ENCODE results near the gene HOXD8. TPM values are rescaled to one million over a fixed set of nuclear protein-coding genes. Genes with fewer than 3 reads are reported as not detected.

Gene HOXD8
- total and polyA plus RNA-seq, 2 donors (not counting 1 experiment from before 2014, with no cell fraction given), result not detected

- no peak overlapping the region for H3K4me2 ChIP-seq (ENCODE audit: extremely low read depth, insufficient read depth, low read length)
- H3K9me3 ChIP-seq (ENCODE audit: control insufficient read depth, insufficient read depth, low read depth, low read length), result no peaks in the 10 kb centered on the region
- peaks cover 86% of the 10 kb centered on the region for H3K27me3 ChIP-seq (ENCODE audit: control insufficient read depth, insufficient read depth, low read length)
- H3K79me2 ChIP-seq (ENCODE audit: control insufficient read depth, insufficient read depth, low read length), result no peaks in the 10 kb centered on the region
- H2AFZ ChIP-seq (ENCODE audit: low read length), result no peak overlapping the region
- no peak overlapping the region for H3K27ac ChIP-seq (ENCODE audit: insufficient read depth, low read length)
- TF ChIP-seq EZH2 (IDR thresholded peaks at IDR 0.05; ENCODE audit: low read length, missing control alignments), result no peak
- TF ChIP-seq, protein P1, sequence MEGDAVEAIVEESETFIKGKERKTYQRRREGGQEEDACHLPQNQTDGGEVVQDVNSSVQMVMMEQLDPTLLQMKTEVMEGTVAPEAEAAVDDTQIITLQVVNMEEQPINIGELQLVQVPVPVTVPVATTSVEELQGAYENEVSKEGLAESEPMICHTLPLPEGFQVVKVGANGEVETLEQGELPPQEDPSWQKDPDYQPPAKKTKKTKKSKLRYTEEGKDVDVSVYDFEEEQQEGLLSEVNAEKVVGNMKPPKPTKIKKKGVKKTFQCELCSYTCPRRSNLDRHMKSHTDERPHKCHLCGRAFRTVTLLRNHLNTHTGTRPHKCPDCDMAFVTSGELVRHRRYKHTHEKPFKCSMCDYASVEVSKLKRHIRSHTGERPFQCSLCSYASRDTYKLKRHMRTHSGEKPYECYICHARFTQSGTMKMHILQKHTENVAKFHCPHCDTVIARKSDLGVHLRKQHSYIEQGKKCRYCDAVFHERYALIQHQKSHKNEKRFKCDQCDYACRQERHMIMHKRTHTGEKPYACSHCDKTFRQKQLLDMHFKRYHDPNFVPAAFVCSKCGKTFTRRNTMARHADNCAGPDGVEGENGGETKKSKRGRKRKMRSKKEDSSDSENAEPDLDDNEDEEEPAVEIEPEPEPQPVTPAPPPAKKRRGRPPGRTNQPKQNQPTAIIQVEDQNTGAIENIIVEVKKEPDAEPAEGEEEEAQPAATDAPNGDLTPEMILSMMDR (conservative IDR thresholded peaks at IDR 0.05 in 1 of 2, IDR thresholded peaks at IDR 0.05 in 1 of 2; ENCODE audit: low read depth in 1 of 2, low read length in 2 of 2), result no peak
- H3K4me1 ChIP-seq (ENCODE audit: control insufficient read depth, extremely low read depth, insufficient read depth, low read length), result no peaks in the 10 kb centered on the region
- H3K4me3 ChIP-seq (replicated peaks in 1 of 4; ENCODE audit: control extremely low read depth in 1 of 4, insufficient read depth in 1 of 4, low read depth in 3 of 4, low read length in 4 of 4), result no peak overlapping the region
- no peaks in the 10 kb centered on the region for H3K36me3 ChIP-seq (ENCODE audit: control insufficient read depth, insufficient read depth, low read length)
- H3K9ac ChIP-seq (ENCODE audit: insufficient read depth, low read length), result no peak overlapping the region
- no peaks in the 10 kb centered on the region for H4K20me1 ChIP-seq (ENCODE audit: control insufficient read depth, extremely low read depth, insufficient read depth, low read length)
- DNase-seq (ENCODE audit: low read depth in 2 of 2), result no peak
These were observed 44.8 kb upstream of the HOXD8 start for GRCh38 chr2:176084611-176085119.

- Histone ChIP-seq H3K79me2 (ENCODE audit: control insufficient read depth, insufficient read depth, low read length) (no peaks in the 10 kb centered on the region), H3K9ac (ENCODE audit: insufficient read depth, low read length) (no peak overlapping the region), H3K4me2 (ENCODE audit: extremely low read depth, insufficient read depth, low read length) (no peak overlapping the region), H4K20me1 (ENCODE audit: control insufficient read depth, extremely low read depth, insufficient read depth, low read length) (no peaks in the 10 kb centered on the region), H3K36me3 (ENCODE audit: control insufficient read depth, insufficient read depth, low read length) (no peaks in the 10 kb centered on the region), H2AFZ (ENCODE audit: low read length) (no peak overlapping the region), H3K4me1 (ENCODE audit: control insufficient read depth, extremely low read depth, insufficient read depth, low read length) (no peaks in the 10 kb centered on the region), H3K27ac (ENCODE audit: insufficient read depth, low read length) (no peak overlapping the region), H3K4me3 (replicated peaks in 1 of 4; ENCODE audit: control extremely low read depth in 1 of 4, insufficient read depth in 1 of 4, low read depth in 3 of 4, low read length in 4 of 4) (no peak overlapping the region), H3K9me3 (ENCODE audit: control insufficient read depth, insufficient read depth, low read depth, low read length) (no peaks in the 10 kb centered on the region), H3K27me3 (ENCODE audit: control insufficient read depth, insufficient read depth, low read length) (peaks cover 90% of the 10 kb centered on the region)
- DNase-seq (ENCODE audit: low read depth in 2 of 2), result no peak
- peak; percentile 85 for TF ChIP-seq EZH2 (IDR thresholded peaks at IDR 0.05; ENCODE audit: low read length, missing control alignments)
- TF ChIP-seq, protein P1 (conservative IDR thresholded peaks at IDR 0.05 in 1 of 2, IDR thresholded peaks at IDR 0.05 in 1 of 2; ENCODE audit: low read depth in 1 of 2, low read length in 2 of 2), result no peak
These were observed 44.3 kb upstream of the HOXD8 start for GRCh38 chr2:176085120-176085788.

GRCh38 chr2:176085861-176086771 is 43.4 kb upstream of the HOXD8 start:
- Histone ChIP-seq H2AFZ (ENCODE audit: low read length) (no peak overlapping the region), H3K9me3 (ENCODE audit: control insufficient read depth, insufficient read depth, low read depth, low read length) (no peaks in the 10 kb centered on the region), H3K27ac (ENCODE audit: insufficient read depth, low read length) (no peak overlapping the region), H3K4me2 (ENCODE audit: extremely low read depth, insufficient read depth, low read length) (no peak overlapping the region), H3K9ac (ENCODE audit: insufficient read depth, low read length) (no peak overlapping the region), H3K79me2 (ENCODE audit: control insufficient read depth, insufficient read depth, low read length) (no peaks in the 10 kb centered on the region), H3K27me3 (ENCODE audit: control insufficient read depth, insufficient read depth, low read length) (peaks cover 89% of the 10 kb centered on the region), H3K36me3 (ENCODE audit: control insufficient read depth, insufficient read depth, low read length) (no peaks in the 10 kb centered on the region), H3K4me3 (replicated peaks in 1 of 4; ENCODE audit: control extremely low read depth in 1 of 4, insufficient read depth in 1 of 4, low read depth in 3 of 4, low read length in 4 of 4) (no peak overlapping the region), H4K20me1 (ENCODE audit: control insufficient read depth, extremely low read depth, insufficient read depth, low read length) (no peaks in the 10 kb centered on the region), H3K4me1 (ENCODE audit: control insufficient read depth, extremely low read depth, insufficient read depth, low read length) (no peaks in the 10 kb centered on the region)
- TF ChIP-seq, protein P1 (conservative IDR thresholded peaks at IDR 0.05 in 1 of 2, IDR thresholded peaks at IDR 0.05 in 1 of 2; ENCODE audit: low read depth in 1 of 2, low read length in 2 of 2), result peak; percentile 41 to 57
- TF ChIP-seq EZH2 (IDR thresholded peaks at IDR 0.05; ENCODE audit: low read length, missing control alignments), result peak; percentile 63
- peak; percentile 25 to 39 for DNase-seq (ENCODE audit: low read depth in 2 of 2)
